ENCODE results near the gene PARVB. TPM values are rescaled to one million over a fixed set of nuclear protein-coding genes. Genes with fewer than 3 reads are reported as not detected.

The PARVB gene
- total RNA-seq, 1 donor from 2014 or later = 12.7 TPM

- Histone ChIP-seq H3K27ac (no peak overlapping the region), H3K4me1 (peaks cover 3% of the 10 kb centered on the region)
- no peak for DNase-seq (ENCODE audit: low spot score)
These were observed 189.5 kb downstream of the PARVB start for GRCh38 chr22:44213489-44214043.

GRCh38 chr22:44214187-44214586 is 190.1 kb downstream of the PARVB start:
- peaks cover 10% of the 10 kb centered on the region for H3K9me3 Mint-ChIP-seq
- no peaks in the 10 kb centered on the region for H3K36me3 ChIP-seq
- no peak for TF ChIP-seq CTCF (IDR thresholded peaks at IDR 0.05)
- no peak for TF ChIP-seq EZH2phosphoT487 (IDR thresholded peaks at IDR 0.05)
- TF ChIP-seq EZH2 (IDR thresholded peaks at IDR 0.05) = no peak
- no peaks in the 10 kb centered on the region for H4K20me1 ChIP-seq (ENCODE audit: low read depth)
- H3K4me3 Mint-ChIP-seq = no peak overlapping the region
- H3K27me3 ChIP-seq = no peaks in the 10 kb centered on the region
- peaks cover 3% of the 10 kb centered on the region for H3K4me1 ChIP-seq
- peaks cover 5% of the 10 kb centered on the region for H3K27me3 Mint-ChIP-seq (ENCODE audit: insufficient read depth, low read depth)
- no peaks in the 10 kb centered on the region for H3K36me3 Mint-ChIP-seq
- H3K27ac Mint-ChIP-seq = no peak overlapping the region
- no peaks in the 10 kb centered on the region for H3K79me2 ChIP-seq (ENCODE audit: low read depth)
- no peak overlapping the region for H3K27ac ChIP-seq
- H3K4me2 ChIP-seq = no peak overlapping the region
- H3K9me3 ChIP-seq (ENCODE audit: low read depth) = no peaks in the 10 kb centered on the region
- no peak overlapping the region for H3K9ac ChIP-seq
- DNase-seq (ENCODE audit: low spot score) = no peak
- no peaks in the 10 kb centered on the region for H3F3A ChIP-seq (ENCODE audit: low read depth)
- H3K4me1 Mint-ChIP-seq = no peaks in the 10 kb centered on the region
- H2AFZ ChIP-seq (replicated peaks) = no peak overlapping the region
- H3K4me3 ChIP-seq = no peak overlapping the region

More at GRCh38 chr22:44213489-44214043, 189.5 kb downstream of the PARVB start:
- no peaks in the 10 kb centered on the region for H3K36me3 Mint-ChIP-seq
- Histone ChIP-seq H2AFZ (replicated peaks) (no peak overlapping the region), H3F3A (ENCODE audit: low read depth) (no peaks in the 10 kb centered on the region), H3K27me3 (no peaks in the 10 kb centered on the region), H4K20me1 (ENCODE audit: low read depth) (no peaks in the 10 kb centered on the region), H3K9ac (no peak overlapping the region), H3K79me2 (ENCODE audit: low read depth) (no peaks in the 10 kb centered on the region), H3K4me3 (no peak overlapping the region), H3K9me3 (ENCODE audit: low read depth) (no peaks in the 10 kb centered on the region), H3K4me2 (no peak overlapping the region), H3K36me3 (no peaks in the 10 kb centered on the region)
- H3K4me1 Mint-ChIP-seq = no peaks in the 10 kb centered on the region
- peaks cover 5% of the 10 kb centered on the region for H3K27me3 Mint-ChIP-seq (ENCODE audit: insufficient read depth, low read depth)
- peaks cover 10% of the 10 kb centered on the region for H3K9me3 Mint-ChIP-seq
- H3K4me3 Mint-ChIP-seq = no peak overlapping the region
- no peak overlapping the region for H3K27ac Mint-ChIP-seq
- TF ChIP-seq CTCF (IDR thresholded peaks at IDR 0.05) (no peak), EZH2 (IDR thresholded peaks at IDR 0.05) (no peak), EZH2phosphoT487 (IDR thresholded peaks at IDR 0.05) (no peak)

- Mint-ChIP-seq H3K9me3 (peaks cover 7% of the 10 kb centered on the region), H3K4me1 (no peaks in the 10 kb centered on the region), H3K27me3 (ENCODE audit: insufficient read depth, low read depth) (peaks cover 5% of the 10 kb centered on the region), H3K36me3 (no peaks in the 10 kb centered on the region), H3K27ac (no peak overlapping the region), H3K4me3 (no peak overlapping the region)
- Histone ChIP-seq H3F3A (ENCODE audit: low read depth) (no peaks in the 10 kb centered on the region), H3K4me3 (no peak overlapping the region), H3K4me1 (peaks cover 3% of the 10 kb centered on the region), H3K9ac (no peak overlapping the region), H4K20me1 (ENCODE audit: low read depth) (no peaks in the 10 kb centered on the region), H2AFZ (replicated peaks) (no peak overlapping the region), H3K36me3 (no peaks in the 10 kb centered on the region), H3K79me2 (ENCODE audit: low read depth) (no peaks in the 10 kb centered on the region), H3K9me3 (ENCODE audit: low read depth) (no peaks in the 10 kb centered on the region), H3K4me2 (no peak overlapping the region), H3K27me3 (no peaks in the 10 kb centered on the region), H3K27ac (no peak overlapping the region)
- no peak for DNase-seq (ENCODE audit: low spot score)
- TF ChIP-seq CTCF (IDR thresholded peaks at IDR 0.05) = no peak
- TF ChIP-seq EZH2 (IDR thresholded peaks at IDR 0.05) = no peak
- no peak for TF ChIP-seq EZH2phosphoT487 (IDR thresholded peaks at IDR 0.05)
These were observed 190.7 kb downstream of the PARVB start for GRCh38 chr22:44214764-44215163.

Measured in neural progenitor cell (in vitro differentiated cells).